PC-9 (cell line): ENCODE results near the gene OR52H1. TPM values are rescaled to one million over a fixed set of nuclear protein-coding genes. Genes with fewer than 3 reads are reported as not detected.
A peak's percentile ranks its signal among the peaks of the same experiment; 100 is the strongest.

Source experiments
- BruUV-seq: library from RNA; stranded (reverse); fragments of 400-500 nt; replicated peaks from 2 replicates; lab custom pipeline; 2021; lab: Mats Ljungman, UMichigan
- CTCF ChIA-PET: fragments of 300-600 bp; sonication (Branson Sonifier 250); formaldehyde crosslinking; loops from one replicate; lab custom pipeline; 2022; ENCODE audit warnings: antibody characterized with exemption; lab: Charles Lee
- POLR2A ChIA-PET: fragments of 300-600 bp; sonication (Branson Sonifier 250); formaldehyde crosslinking; loops from one replicate; lab custom pipeline; 2022; ENCODE audit warnings: antibody characterized with exemption; ENCODE audit not compliant: unreplicated experiment; lab: Charles Lee
- DNase-seq, 2 experiments: peaks; one replicate each; pipeline versions ENCODE4 v3.0.0 to v3.0.0-alpha.2; 2015 to 2022; ENCODE audit warnings: mixed read lengths in 1 of 2
- H2AFZ ChIP-seq: fragments of 200-600 bp; sonication (generic); 2 replicates; pipeline ENCODE4 v1.8.1; 2017; ENCODE audit warnings: antibody characterized with exemption
- H3F3A ChIP-seq: fragments of 200-600 bp; sonication (generic); 2 replicates; pipeline ENCODE4 v1.8.1; 2017; ENCODE audit warnings: antibody characterized with exemption, mild to moderate bottlenecking, low read depth; ENCODE audit not compliant: insufficient read depth
- H3K27ac ChIP-seq: fragments of 200-600 bp; sonication (generic); 2 replicates; pipeline ENCODE4 v1.6.1; 2016; ENCODE audit warnings: mixed run types
- H3K27me3 ChIP-seq: fragments of 200-600 bp; sonication (generic); 2 replicates; pipeline ENCODE4 v1.6.1; 2016; ENCODE audit warnings: low read depth, mixed run types; ENCODE audit not compliant: insufficient read depth
- H3K36me3 ChIP-seq: fragments of 200-600 bp; sonication (generic); 2 replicates; pipeline ENCODE4 v1.6.1; 2016; ENCODE audit warnings: low read depth, mixed run types
- H3K4me1 ChIP-seq: fragments of 200-600 bp; sonication (generic); replicated peaks from 2 replicates; pipeline ENCODE4 v1.6.1; 2016; ENCODE audit warnings: mixed run types; ENCODE audit not compliant: insufficient read depth
- H3K4me2 ChIP-seq: fragments of 200-600 bp; sonication (generic); 2 replicates; pipeline ENCODE4 v1.6.1; 2017; ENCODE audit warnings: mixed run types
- H3K4me3 ChIP-seq: fragments of 200-600 bp; sonication (generic); 2 replicates; pipeline ENCODE4 v1.6.1; 2016; ENCODE audit warnings: mixed run types
- H3K79me2 ChIP-seq: fragments of 200-600 bp; sonication (generic); 2 replicates; pipeline ENCODE4 v1.6.1; 2017; ENCODE audit warnings: low read depth, mixed run types
- H3K9me2 ChIP-seq: fragments of 200-600 bp; sonication (generic); 2 replicates; pipeline ENCODE4 v1.8.1; 2017; ENCODE audit warnings: mild to moderate bottlenecking; ENCODE audit not compliant: insufficient read depth
- H3K9me3 ChIP-seq: fragments of 200-600 bp; sonication (generic); 2 replicates; pipeline ENCODE4 v1.8.1; 2016; ENCODE audit warnings: low read depth; ENCODE audit not compliant: insufficient read depth
- H4K20me1 ChIP-seq: fragments of 200-600 bp; sonication (generic); 2 replicates; pipeline ENCODE4 v1.8.1; 2017; ENCODE audit not compliant: insufficient read depth
- CTCF ChIP-seq: fragments of 200-600 bp; sonication (generic); conservative IDR thresholded peaks from 2 replicates; pipeline ENCODE4 v1.6.1; 2017; ENCODE audit warnings: mixed run types, antibody characterized with exemption, mild to moderate bottlenecking, moderate library complexity
- EZH2 ChIP-seq: fragments of 200-600 bp; sonication (generic); IDR thresholded peaks from 2 replicates; pipeline ENCODE4 v1.8.0; 2017; ENCODE audit warnings: antibody characterized with exemption, low read depth
- intact Hi-C: fragments of 100-400 bp; cut with micrococcal nuclease; formaldehyde crosslinking; loops from one replicate; pipeline ENCODE4 v1.10.0; 2022; ENCODE audit not compliant: unreplicated experiment
- total RNA-seq: library from RNA; stranded (reverse); gene quantifications from 2 replicates; pipeline ENCODE4 v1.2.3, GENCODE V29; 2021

The OR52H1 gene
- total RNA-seq, 1 experiment from 2014 or later, result not detected

GRCh38 chr11:5507933-5508305 is 40.4 kb downstream of the OR52H1 start:
- no peaks in the 10 kb centered on the region for H3K9me3 ChIP-seq
- no peak overlapping the region for H3K27ac ChIP-seq
- no TSS peak for BruUV-seq
- H3F3A ChIP-seq, result no peaks in the 10 kb centered on the region
- no peaks in the 10 kb centered on the region for H3K36me3 ChIP-seq
- H3K4me3 ChIP-seq, result no peak overlapping the region
- 0 out of 2 replicates have a peak, but pooled peaks cover 6% of the 10 kb centered on the region for H3K79me2 ChIP-seq
- no peaks in the 10 kb centered on the region; the same call in 1 of the 2 replicates for H3K27me3 ChIP-seq
- H4K20me1 ChIP-seq, result no peaks in the 10 kb centered on the region
- intact Hi-C loops, result no loop called here
- ChIA-PET POLR2A (no interaction called here), CTCF (no interaction called here)
- no peak overlapping the region for H2AFZ ChIP-seq
- H3K9me2 ChIP-seq, result no peaks in the 10 kb centered on the region
- no peak for DNase-seq
- H3K4me1 ChIP-seq, result no peaks in the 10 kb centered on the region
- TF ChIP-seq CTCF, result no peak
- TF ChIP-seq EZH2, result no peak
- no peak overlapping the region for H3K4me2 ChIP-seq

GRCh38 chr11:5507177-5507932 is 41.0 kb downstream of the OR52H1 start:
- H3K27ac ChIP-seq, result no peak overlapping the region
- H3K4me3 ChIP-seq, result no peak overlapping the region
- H3K4me1 ChIP-seq, result no peaks in the 10 kb centered on the region
- H3K27me3 ChIP-seq, result no peaks in the 10 kb centered on the region; the same call in 1 of the 2 replicates
- H3K79me2 ChIP-seq, result 0 out of 2 replicates have a peak, but pooled peaks cover 6% of the 10 kb centered on the region
- no TSS peak for BruUV-seq
- ChIA-PET CTCF (no interaction called here), POLR2A (no interaction called here)
- H3F3A ChIP-seq, result no peaks in the 10 kb centered on the region
- H3K9me2 ChIP-seq, result no peaks in the 10 kb centered on the region
- TF ChIP-seq CTCF (no peak), EZH2 (no peak)
- no peak overlapping the region for H3K4me2 ChIP-seq
- no peak for DNase-seq
- H2AFZ ChIP-seq, result no peak overlapping the region
- H3K9me3 ChIP-seq, result no peaks in the 10 kb centered on the region
- intact Hi-C loops, result no loop called here
- H3K36me3 ChIP-seq, result no peaks in the 10 kb centered on the region
- H4K20me1 ChIP-seq, result no peaks in the 10 kb centered on the region

- BruUV-seq, result no TSS peak
- Histone ChIP-seq H3K79me2 (0 out of 2 replicates have a peak, but pooled peaks cover 6% of the 10 kb centered on the region), H3K4me3 (peak overlapping the region; percentile 48; the same call in 1 of the 2 replicates), H3K27ac (no peak overlapping the region), H3K4me2 (peak overlapping the region; percentile 55), H3K9me3 (no peaks in the 10 kb centered on the region), H3K9me2 (no peaks in the 10 kb centered on the region), H3K36me3 (no peaks in the 10 kb centered on the region), H3K4me1 (no peaks in the 10 kb centered on the region), H4K20me1 (no peaks in the 10 kb centered on the region), H3F3A (no peaks in the 10 kb centered on the region), H2AFZ (no peak overlapping the region), H3K27me3 (no peaks in the 10 kb centered on the region)
- intact Hi-C loops, result no loop called here
- TF ChIP-seq EZH2 (no peak), CTCF (no peak)
- no peak for DNase-seq
- ChIA-PET CTCF (no interaction called here), POLR2A (no interaction called here)
Observed at GRCh38 chr11:5505363-5506048, 42.8 kb downstream of the OR52H1 start.
